ENCODE data around the gene IGSF9.

Gene IGSF9

DNA sequence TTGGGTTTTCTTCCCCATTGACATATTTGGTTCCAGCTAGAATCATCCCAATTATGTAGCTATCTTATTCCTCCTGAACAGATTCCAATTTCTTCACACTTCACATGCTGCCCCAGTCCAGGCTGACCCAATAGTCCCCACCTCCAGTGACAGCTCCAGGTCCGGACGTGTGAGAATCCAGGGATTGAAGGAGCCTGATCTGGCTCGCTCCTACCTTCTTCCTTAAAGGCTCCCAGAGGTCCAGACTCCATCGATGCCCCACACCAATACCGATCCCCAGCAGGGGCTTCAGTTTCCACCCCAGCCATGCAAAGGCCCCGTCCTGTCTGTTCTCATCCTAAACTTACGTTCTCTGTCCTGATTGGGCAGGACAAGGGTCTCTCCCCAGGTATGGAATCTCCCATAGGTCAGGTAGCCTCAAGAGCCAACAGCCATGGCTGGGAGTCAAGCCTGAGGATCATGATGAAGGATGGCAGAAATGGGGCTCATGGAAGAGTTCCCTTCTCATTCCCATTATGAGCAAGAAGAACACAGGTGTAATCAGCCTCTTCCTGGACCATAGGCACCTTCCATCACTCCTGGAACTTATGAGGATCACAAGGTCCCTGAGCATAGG, 29.0 kb upstream of the IGSF9 start:
- DNase-seq (ENCODE audit: low spot score), result no peak

DNA sequence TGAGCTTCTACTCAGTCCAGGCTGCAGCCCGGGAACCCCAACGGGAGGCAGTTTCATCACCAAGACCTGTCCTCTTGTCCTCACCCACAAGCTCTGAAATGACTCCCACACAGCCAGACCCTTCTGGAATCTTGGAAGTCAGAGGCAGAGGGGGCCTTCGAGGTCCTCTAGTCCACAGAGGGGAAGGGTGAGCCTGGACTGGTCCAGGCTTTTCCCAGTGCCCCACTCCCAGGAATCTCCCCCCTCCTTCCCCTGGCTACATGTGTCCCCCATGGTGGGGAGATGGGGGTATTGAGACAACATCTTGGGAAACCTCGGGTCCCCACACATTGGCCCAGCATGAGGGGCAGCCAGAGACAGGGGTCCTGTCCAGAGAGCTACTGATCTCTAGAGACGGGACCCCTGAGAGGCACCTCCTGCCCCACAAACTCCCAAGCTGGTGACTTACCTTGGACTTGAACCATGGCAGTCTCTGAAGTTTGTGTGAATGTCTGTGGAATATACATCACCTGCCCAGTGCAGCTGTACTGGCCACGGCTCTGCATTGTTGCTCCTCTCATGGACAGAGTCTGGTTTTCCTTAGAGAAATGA, 28.0 kb upstream of the IGSF9 start:
- no peak for DNase-seq (ENCODE audit: low spot score)

DNA sequence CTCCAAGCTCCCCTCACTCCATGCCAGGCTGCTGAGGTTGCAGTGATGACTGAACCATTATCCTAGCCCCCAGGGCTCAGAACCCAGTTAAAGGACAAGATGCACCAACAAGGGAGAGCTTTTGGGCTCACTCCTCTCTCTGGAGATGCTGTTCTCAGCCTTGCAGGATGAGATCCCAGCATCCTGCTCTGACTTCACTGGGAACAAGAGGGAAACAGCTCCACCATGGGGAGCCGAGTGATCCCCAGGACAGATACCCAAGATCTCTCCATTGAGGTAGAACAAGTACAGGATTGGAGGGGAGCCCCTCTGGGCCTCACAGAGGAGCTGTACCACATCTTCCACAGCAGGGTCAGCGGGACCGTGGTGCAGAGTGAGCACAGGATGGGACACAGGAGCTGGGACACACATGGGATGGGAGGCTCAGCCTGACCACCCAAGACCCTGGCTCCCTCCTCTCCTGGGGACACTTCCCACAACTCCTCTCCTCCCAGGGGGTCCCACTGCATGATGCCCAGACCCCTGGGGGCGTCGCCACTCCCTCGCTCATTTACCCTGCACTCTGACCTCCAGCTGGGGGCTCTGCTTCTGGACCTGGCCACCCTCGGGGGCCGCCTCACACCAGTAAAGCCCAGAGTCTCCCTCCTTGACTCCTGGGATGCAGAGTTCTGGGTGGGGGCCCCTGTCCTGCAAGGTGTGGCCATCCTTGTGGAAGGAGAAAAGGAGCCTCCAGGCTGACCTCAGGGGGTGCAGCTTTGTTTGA, 27.2 kb upstream of the IGSF9 start:
- DNase-seq (ENCODE audit: low spot score), result no peak

DNA sequence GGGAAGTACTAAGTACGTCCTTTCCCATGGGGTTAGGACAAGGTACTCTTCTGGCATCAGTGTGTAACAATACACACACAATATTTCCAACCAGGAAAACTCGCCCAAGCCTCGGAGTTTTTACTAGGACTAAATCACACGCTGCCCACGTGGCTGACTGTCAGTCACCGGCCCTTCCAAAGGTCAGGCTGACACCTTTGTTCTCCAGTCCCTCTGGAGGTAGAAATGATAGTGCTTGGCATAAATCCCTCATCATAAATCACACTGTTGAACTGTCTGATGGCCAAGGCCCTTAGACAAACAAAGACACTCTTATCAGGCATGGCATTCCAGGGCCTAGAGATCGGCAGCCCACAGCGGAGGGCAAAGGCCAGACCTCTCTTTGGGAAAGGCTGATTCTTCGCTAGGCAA, 25.5 kb upstream of the IGSF9 start:
- no peak for DNase-seq (ENCODE audit: low spot score)

DNA sequence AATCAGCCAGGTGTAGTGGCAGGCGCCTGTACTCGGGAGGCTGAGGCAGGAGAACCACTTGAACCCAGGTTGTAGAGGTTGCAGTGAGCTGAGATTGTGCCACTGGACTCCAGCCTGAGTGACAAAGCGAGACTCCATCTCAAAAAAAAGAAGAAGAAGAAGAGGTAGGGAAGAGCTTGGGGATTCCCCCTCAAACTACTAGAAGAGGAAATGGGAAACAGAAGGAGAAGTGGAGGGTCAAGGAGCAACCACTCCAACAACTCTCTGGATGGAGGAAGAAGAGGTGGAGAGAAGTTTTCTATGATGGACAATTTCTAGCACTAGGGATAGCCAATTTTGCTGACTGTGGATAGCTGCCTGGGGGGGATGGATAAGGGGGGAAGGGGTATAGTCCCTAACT, 23.5 kb upstream of the IGSF9 start:
- DNase-seq (ENCODE audit: low spot score), result no peak

DNA sequence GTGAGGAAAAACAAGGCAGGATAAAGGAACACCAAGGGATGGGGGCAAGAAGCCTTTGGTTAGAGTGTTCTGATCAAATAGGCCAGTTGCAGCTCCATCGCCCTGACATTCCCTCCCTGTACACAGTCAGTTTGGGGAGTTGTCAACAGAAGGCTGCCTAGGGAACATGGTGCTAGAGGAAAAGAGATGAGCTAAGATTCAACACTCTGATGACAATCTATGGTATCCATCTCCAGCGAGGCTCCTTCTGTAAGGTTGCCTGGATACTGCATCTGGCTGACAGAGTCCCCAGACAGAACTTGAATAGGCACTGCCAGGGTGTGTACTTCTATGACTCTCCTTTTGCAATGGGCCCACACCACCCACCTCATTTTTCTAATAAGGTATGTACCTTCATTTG, 19.9 kb upstream of the IGSF9 start:
- DNase-seq (ENCODE audit: low spot score), result no peak

DNA sequence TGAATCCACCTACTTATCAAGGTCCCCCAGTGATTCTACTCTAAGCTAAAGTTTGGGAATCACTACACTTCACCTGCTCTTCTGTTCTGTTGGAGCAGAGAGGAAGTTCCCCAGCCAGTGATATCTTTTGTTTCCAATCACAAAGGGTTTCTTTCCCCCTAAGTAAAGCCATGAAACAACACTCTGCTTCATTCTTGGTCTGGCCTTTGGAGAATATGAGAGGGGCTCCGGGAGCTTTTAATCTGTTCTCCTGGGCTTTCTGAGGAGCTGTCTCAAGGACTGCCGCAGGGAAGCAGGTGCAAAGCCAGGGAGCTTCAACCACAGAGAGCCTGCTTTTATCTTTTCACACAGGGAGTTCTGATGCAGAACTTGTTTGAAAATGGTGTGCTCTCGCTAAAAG, 18.7 kb upstream of the IGSF9 start:
- DNase-seq (ENCODE audit: low spot score), result no peak

DNA sequence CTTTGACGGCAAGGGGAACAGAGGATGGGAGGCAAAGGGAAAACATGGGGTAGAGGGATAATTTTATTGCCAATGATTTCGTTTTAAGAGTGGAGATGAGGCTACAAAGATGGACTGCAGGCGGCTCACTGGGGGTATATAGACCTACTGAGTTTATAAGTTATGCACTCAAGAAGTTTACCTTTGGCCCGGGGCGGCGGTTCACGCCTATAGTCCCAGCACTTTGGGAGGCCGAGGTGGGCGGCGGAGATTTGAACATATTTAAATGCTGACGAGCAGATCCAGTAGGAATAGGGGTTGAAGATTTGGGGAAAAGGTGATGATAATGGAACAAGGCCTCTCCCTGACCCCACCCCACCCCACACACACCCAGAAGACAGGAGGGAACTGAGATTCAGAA, 16.8 kb upstream of the IGSF9 start:
- DNase-seq (ENCODE audit: low spot score), result no peak

DNA sequence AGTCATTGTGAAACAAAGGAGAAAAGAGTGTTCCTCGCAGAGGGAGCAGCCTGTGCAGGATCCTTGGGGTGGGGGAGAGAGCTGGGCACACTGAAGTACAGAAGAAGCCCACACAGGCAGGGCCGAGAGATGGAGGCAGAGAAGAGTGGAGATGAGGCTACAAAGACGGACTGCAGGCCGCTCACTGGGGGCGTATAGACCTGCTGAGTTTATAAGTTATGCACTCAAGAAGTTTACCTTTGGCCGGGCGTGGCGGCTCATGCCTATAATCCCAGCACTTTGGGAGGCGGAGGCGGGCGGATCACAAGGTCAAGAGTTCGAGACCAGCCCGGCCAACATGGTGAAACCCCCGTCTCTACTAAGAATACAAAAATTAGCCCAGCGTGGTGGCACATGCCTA, 16.2 kb upstream of the IGSF9 start:
- no peak for DNase-seq (ENCODE audit: low spot score)

DNA sequence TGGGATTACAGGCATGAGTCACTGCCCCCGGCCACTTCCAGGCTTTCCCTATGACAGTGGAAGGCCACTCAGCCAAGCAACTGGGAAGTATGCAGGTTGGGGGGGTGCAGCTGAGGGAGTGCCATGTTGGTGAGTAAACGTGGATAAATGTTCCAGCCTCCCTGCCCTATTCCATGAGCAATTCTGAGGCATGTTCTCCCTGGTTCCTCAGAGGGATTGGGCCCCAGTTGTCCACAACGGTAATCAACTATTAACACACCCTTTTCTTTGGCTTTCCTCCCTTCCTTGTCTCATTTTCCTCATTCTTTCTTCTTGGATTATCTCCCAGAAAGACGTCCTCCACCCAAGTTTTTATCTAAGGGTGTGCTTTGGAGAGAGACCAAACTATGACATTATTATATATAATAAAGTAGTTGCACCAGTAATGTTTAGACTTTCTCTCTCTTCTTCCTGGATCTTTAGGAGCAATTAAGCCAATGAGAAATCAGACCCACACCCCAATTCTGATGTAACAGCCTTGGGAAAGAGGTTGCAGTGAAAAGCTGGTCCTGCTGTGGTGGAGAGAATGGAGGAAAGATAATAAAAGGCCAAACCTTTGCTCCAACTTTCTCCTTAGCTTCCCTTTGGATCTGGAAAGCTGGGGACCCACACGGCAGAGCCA, 15.4 kb upstream of the IGSF9 start:
- no peak for DNase-seq (ENCODE audit: low spot score)

DNA sequence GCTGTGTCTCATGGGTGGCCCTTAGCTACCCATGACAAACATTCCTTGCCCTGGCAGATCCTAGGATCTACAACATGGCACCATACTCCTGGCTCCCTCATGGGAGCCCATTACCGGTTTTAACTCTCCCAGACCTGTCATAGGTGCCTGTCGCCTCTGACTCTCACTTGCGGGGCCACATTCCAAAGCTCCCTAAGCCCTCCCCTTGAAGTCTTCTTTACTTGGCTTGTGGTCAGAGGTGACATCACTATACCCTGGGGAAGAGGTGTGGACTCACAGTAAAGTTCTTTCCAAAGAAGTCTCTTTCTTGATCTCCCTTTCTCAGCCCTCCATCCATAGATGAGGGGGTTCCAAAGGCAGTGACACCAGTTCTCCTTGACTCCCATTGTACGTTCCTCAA, 14.0 kb upstream of the IGSF9 start:
- DNase-seq (ENCODE audit: low spot score), result no peak

DNA sequence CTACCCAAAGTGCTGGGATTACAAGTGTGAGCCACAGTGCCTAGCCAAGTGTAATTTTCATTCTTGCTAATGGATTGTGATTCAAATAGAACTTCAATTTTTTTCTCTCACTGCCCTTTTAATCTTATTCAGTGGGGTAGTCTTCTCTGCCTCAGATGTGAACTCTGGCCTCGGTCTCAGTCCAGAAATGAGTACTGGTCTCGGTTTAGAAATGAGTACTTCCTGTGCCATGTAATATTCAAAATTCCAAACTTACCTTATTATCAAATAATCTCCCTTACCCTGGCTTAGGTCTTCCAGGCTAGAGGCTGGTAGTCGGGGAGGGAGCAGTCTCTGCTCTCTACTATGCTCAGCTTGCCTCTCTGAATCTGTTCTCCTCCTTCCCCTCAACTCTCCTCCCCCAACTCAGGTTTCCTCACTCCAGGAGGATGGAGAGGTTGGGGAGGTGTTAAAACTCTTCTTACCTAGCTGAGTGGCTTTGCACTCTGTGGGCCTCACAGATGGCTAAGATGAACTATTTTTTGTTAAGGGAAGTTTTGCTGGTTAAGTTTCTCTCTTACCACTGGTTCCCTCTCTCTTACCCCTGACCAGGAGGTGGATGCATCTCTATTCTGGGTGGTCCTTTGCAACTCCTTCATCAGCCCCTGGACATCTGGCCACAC, 13.4 kb upstream of the IGSF9 start:
- no peak for DNase-seq (ENCODE audit: low spot score)

DNA sequence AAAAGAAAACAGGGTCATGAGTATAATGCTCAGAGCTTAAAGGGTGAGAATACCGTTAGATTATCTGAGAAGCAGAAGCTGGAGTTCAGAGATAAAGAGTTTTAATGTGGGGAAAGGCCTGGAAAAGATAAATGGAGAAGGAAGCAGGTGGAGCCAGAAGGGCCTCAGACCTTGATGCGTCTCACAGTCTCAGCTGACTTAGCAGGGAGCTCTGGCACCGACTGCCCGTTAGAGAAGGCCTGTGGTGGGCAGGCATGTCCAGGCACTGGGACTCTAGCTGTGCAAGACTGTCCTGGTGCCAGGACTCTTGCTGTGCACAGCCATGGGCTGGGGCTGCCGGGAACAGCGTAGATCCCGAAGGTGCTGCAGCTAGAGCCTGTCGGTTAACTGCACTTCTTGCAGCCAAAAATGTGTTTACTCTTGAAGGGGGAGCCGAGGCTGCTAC, 12.4 kb upstream of the IGSF9 start:
- DNase-seq (ENCODE audit: low spot score), result no peak

DNA sequence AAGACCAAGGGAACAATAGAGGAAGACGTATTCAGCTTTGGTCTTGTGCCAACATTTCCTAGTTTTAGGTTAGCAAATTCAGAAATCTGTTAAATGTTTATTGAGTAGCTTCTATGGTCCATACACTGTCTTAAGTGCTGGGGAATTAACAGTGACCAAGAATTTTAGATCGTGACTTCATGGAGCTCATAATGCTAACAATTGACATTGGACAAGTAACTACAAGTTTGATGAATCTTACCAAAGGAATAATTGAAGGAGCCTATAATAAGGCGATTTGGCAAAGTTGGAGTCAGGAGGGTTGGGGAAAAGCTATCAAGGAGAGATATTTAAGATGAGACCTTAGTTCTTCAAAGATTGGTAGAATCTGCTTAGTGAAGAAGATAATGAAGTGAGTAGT, 10.0 kb upstream of the IGSF9 start:
- DNase-seq (ENCODE audit: low spot score), result no peak

DNA sequence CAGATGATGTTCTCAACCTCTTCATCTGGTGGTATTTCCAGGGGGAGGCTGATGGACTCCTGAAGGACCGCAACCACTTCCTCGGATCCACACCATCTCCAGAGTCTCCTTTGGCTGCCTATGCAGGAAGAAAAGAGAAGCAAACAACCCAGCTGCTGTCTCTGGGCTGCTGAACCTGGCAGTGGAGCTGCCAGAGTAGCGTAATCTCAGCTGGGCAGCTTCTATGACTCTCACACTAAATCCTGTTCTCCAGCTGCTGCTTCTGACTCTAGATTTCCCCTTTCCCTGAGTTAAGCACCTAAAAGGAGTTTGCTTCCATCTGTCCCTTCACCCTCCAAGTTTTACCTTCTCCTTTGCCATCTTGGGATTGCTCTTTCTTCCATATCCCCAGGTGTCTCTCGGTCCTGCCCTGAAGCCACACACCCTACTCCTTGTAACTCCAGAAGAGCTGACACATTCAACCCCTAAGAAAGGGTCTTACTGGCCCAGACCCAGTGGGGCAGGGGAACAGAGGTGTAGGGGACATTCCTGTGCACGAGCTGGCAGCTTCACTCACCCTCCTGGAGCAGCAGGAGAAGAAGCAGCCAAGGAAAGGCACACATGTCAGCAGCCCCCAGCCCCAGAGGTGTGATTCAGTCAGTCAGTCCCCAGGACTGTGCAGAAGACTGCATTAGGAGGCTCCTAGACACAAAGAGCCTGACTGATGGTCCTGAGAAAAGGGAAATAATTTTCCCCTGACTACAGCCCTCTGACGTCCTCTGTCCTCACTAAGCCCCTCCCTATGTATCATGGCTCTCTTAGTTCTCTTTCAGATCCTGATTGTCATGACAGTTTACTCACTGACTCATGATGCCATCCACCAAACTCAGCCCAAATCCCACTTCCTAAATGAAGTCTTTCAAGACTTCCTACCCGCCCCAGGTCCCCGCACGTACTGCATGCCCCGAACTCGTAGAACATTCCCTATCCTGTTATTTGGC, 8.4 kb upstream of the IGSF9 start, which contains the start of gene SLAMF9:
TSS of gene SLAMF9 (minus strand) at position 702 of the 980 bp plus-strand sequence. CDS start at position 602, 100 bp downstream.
- DNase-seq (ENCODE audit: low spot score), result no peak

DNA sequence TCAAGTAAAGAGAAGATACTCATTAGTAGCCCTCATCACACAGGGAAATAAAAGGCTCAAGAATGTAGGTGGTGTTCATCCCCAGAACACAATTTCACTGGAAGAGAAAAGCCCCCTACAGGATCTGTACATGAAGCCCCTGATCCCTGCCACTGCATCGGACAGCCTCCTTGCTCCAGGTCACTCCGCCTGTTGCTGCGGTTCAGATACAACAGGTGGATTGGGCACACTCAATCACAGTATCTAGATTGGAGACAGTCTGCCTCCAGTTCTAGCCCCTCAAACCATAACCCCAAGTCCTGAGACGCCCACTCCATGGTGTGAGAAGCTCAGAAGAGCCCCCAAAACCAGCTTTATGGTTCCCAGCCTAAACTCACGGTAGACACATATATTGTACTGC, 7.5 kb upstream of the IGSF9 start:
- DNase-seq (ENCODE audit: low spot score), result no peak

DNA sequence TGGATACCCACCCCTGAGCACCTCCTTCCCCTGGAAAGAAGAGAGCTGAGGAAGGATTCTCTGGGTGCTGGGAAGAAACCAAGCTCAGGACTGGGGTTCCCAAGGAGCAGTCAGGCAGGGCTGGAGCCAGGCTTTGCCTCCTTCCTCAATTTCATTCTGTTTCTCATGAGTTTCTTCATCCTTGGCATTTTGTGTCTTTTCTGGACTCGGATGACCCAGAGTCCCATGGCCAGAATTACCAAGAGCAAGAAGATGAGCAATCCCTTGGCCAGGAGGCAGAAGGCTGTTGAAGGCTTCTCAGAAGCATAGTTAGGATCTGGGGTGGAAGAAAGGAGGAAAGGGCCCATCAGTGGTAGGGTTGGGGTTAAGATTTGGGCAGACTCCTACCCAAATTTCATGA, 6.1 kb upstream of the IGSF9 start:
- no peak for DNase-seq (ENCODE audit: low spot score)

DNA sequence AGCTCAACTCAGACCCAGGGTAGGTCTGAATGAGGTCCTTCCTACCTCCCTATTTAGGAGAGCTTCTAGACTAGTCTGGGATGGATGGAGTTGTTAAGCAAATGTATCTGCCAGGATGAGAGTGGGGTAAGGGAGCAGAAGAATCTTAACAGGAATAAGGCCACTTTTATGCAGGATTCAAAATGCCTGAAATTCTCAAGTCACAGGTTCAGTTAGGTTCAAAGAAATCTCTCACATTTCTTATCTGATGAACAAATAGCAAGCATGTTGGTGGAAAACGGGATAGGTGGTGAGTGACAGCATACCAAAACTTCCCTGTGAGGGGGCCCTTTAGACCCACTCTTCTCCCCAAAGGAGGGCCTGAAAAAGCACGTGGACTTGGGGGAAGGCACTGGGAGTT, 5.6 kb upstream of the IGSF9 start:
- no peak for DNase-seq (ENCODE audit: low spot score)

DNA sequence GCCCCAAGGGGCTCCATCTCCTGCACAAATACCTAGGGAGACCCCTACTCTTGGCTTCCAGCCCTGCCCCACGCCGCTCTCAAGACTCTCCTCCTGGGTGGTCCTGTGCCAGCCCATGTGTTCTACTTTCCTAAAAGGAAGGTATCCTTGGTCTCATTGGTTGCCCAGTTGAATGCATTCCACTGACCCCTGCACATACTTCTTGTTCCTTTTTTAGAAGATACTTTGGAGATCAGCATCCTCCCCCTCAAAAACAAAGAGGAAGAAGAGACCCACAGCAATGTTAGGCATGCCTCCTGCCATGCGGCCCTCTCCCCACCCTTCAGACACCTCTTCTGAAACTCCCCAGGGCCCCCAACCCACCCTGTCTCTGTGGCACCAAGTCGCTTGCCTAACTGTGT, 4.6 kb upstream of the IGSF9 start:
- DNase-seq (ENCODE audit: low spot score), result no peak

DNA sequence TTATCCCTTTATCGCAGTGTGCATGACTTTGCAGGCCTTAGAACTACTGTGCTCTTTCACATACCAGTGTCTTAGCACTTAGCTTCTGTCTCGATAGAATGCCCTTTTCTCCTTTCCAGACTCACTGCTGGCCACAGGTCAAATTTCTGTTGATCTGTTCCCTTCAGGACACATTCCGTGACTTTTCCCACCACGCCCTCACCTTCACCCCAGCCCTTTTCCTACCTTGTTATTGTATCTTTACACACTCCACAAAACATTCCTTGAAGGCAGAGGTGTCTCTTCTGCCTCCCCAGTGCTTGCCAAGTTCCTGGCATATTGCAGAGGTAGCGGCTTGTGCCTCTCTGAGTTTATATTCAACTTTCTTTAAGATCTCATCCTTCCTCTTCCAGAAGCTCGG, 3.7 kb upstream of the IGSF9 start:
- DNase-seq (ENCODE audit: low spot score), result no peak

DNA sequence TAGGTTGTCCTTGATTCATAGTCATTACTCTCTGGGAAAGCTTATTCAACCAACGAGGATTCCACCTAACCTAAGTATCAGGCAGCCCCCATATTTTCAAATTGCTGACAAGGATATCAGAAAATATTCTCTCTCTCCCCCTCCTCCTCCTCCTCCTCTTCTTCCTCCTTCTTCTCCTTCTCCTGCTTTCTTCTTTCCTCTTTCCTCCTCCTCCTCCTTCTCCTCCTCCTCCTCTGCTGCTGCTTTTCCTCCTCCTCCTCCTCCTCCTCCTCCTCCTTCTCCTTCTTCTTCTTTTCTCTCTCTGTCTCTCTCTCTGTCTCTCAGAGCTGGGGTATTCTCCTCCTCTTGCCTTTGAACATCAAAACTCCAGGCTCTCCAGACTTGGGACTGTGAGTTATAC, 2.5 kb upstream of the IGSF9 start:
- no peak for DNase-seq (ENCODE audit: low spot score)
